MM.1S (cell line): ENCODE results near the gene PHTF1.

Experiments
- DNase-seq: peaks from one replicate; pipeline ENCODE4 v3.0.0-alpha.2; 2015
- H2AFZ ChIP-seq: fragments of 300-600 bp; sonication (generic); 2 replicates; pipeline ENCODE4 v1.6.0; 2016; ENCODE audit warnings: antibody characterized with exemption, low read length
- H3F3A ChIP-seq: fragments of 300-600 bp; sonication (generic); 2 replicates; pipeline ENCODE4 v1.6.1; 2016; ENCODE audit warnings: mild to moderate bottlenecking, antibody characterized with exemption, low read length, moderate library complexity, mixed read lengths; ENCODE audit not compliant: insufficient read depth
- H3K27ac ChIP-seq: fragments of 300-600 bp; sonication (generic); 2 replicates; pipeline ENCODE4 v1.5.1; 2016; ENCODE audit warnings: mild to moderate bottlenecking, low read length
- H3K27me3 ChIP-seq: fragments of 300-600 bp; sonication (generic); replicated peaks from 2 replicates; pipeline ENCODE4 v1.6.0; 2016; ENCODE audit warnings: low read length; ENCODE audit not compliant: insufficient read depth
- H3K36me3 ChIP-seq: fragments of 300-600 bp; sonication (generic); replicated peaks from 2 replicates; pipeline ENCODE4 v1.6.1; 2016; ENCODE audit warnings: mild to moderate bottlenecking, low read length, mixed read lengths; ENCODE audit not compliant: insufficient read depth
- H3K4me1 ChIP-seq: fragments of 300-600 bp; sonication (generic); 2 replicates; pipeline ENCODE4 v1.6.1; 2016; ENCODE audit warnings: low read length, mixed read lengths
- H3K4me2 ChIP-seq: fragments of 300-600 bp; sonication (generic); 2 replicates; pipeline ENCODE4 v1.6.0; 2016; ENCODE audit warnings: low read depth, low read length
- H3K4me3 ChIP-seq: fragments of 300-600 bp; sonication (generic); 2 replicates; pipeline ENCODE4 v1.5.1; 2016; ENCODE audit warnings: low read length, mixed read lengths
- H3K79me2 ChIP-seq: fragments of 300-600 bp; sonication (generic); 2 replicates; pipeline ENCODE4 v1.6.1; 2016; ENCODE audit warnings: mixed run types, low read length, mixed read lengths
- H3K9ac ChIP-seq: fragments of 300-600 bp; sonication (generic); 2 replicates; pipeline ENCODE4 v1.6.1; 2016; ENCODE audit warnings: low read length, mixed read lengths
- H3K9me2 ChIP-seq: fragments of 300-600 bp; sonication (generic); replicated peaks from 2 replicates; pipeline ENCODE4 v1.6.1; 2016; ENCODE audit warnings: mild to moderate bottlenecking, low read length, mixed read lengths; ENCODE audit not compliant: insufficient read depth
- H3K9me3 ChIP-seq: fragments of 300-600 bp; sonication (generic); replicated peaks from 2 replicates; pipeline ENCODE4 v1.6.1; 2016; ENCODE audit warnings: mild to moderate bottlenecking, low read length, mixed read lengths; ENCODE audit not compliant: insufficient read depth
- H4K20me1 ChIP-seq: fragments of 300-600 bp; sonication (generic); 2 replicates; pipeline ENCODE4 v1.6.1; 2016; ENCODE audit warnings: mild to moderate bottlenecking, low read length, moderate library complexity, mixed read lengths; ENCODE audit not compliant: insufficient read depth
- CTCF ChIP-seq: fragments of 300-600 bp; sonication (generic); IDR thresholded peaks from 2 replicates; pipeline ENCODE4 v1.5.1; 2016; ENCODE audit warnings: antibody characterized with exemption, low read length, mixed read lengths
- EZH2 ChIP-seq: fragments of 300-600 bp; sonication (generic); optimal IDR thresholded peaks from 2 replicates; pipeline ENCODE3; 2017; ENCODE audit warnings: low read depth, mild to moderate bottlenecking, antibody characterized with exemption, low read length, mixed read lengths
- EZH2phosphoT487 ChIP-seq: fragments of 300-600 bp; sonication (generic); IDR thresholded peaks from 2 replicates; pipeline ENCODE4 v1.6.1; 2018; ENCODE audit warnings: antibody characterized with exemption, low read length

PHTF1 gene

DNA sequence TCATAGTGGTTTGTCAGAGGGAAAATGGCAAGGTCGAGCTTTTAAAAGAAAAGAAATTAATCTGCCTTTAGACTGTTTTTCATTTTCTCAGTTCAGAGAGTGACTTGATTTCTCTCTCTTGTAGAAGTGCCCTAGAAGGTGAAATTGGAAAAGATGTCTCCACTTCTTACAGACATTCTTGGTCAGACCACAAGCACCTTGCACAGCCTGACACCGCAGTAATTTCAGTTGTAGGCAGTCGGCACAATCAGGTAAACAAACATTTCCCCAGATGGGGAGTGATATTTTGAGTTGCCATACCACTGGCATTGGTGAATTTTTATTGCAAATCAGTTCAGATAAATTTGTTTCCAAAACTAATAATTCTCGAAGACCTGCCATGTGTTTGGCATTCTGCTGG lies 86.8 kb downstream of the PHTF1 start:
- Histone ChIP-seq H3K9me3 (no peaks in the 10 kb centered on the region), H3K27ac (no peak overlapping the region), H3K27me3 (no peaks in the 10 kb centered on the region), H3K9me2 (no peaks in the 10 kb centered on the region), H3K36me3 (no peaks in the 10 kb centered on the region), H2AFZ (no peak overlapping the region), H3K4me1 (no peaks in the 10 kb centered on the region), H4K20me1 (no peaks in the 10 kb centered on the region), H3F3A (no peaks in the 10 kb centered on the region), H3K79me2 (no peaks in the 10 kb centered on the region), H3K9ac (no peak overlapping the region), H3K4me2 (no peak overlapping the region), H3K4me3 (no peak overlapping the region)
- no peak for TF ChIP-seq EZH2
- no peak for TF ChIP-seq EZH2phosphoT487
- no peak for TF ChIP-seq CTCF
- no peak for DNase-seq

- no peak overlapping the region for H3K9ac ChIP-seq
- H3K4me2 ChIP-seq = no peak overlapping the region
- no peaks in the 10 kb centered on the region for H3F3A ChIP-seq
- H3K9me2 ChIP-seq = no peaks in the 10 kb centered on the region
- H3K27me3 ChIP-seq = no peaks in the 10 kb centered on the region
- no peaks in the 10 kb centered on the region for H4K20me1 ChIP-seq
- no peaks in the 10 kb centered on the region for H3K9me3 ChIP-seq
- no peaks in the 10 kb centered on the region for H3K36me3 ChIP-seq
- no peak for DNase-seq
- no peak for TF ChIP-seq EZH2
- TF ChIP-seq CTCF = no peak
- TF ChIP-seq EZH2phosphoT487 = no peak
- no peak overlapping the region for H2AFZ ChIP-seq
- no peak overlapping the region for H3K4me3 ChIP-seq
- no peaks in the 10 kb centered on the region for H3K79me2 ChIP-seq
- H3K4me1 ChIP-seq = no peaks in the 10 kb centered on the region
- no peak overlapping the region for H3K27ac ChIP-seq
Observed at GRCh38 chr1:113670650-113671049, 88.6 kb downstream of the PHTF1 start.

DNA sequence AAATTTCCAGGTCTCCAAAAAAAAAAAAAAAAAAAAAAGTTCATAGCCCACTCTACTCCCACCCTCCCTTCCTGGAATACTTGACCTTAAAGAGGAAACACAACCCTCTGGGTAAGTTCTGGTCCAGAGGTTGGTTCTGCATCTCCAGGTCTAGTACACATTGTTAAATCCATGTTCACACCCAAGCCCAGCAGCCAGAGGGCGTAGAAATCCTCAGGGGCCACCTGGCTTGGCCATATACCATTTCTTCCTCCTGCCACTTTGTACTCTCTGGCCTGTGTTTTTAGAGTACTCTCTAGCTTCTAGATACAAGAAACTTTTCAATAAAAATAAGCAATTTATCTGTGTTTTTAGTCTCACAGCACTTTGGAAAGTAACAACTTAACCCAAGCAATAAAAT lies 89.3 kb downstream of the PHTF1 start:
- Histone ChIP-seq H3K27me3 (no peaks in the 10 kb centered on the region), H3K9me2 (no peaks in the 10 kb centered on the region), H3K27ac (no peak overlapping the region), H4K20me1 (no peaks in the 10 kb centered on the region), H3F3A (no peaks in the 10 kb centered on the region), H2AFZ (no peak overlapping the region), H3K4me3 (no peak overlapping the region), H3K9ac (no peak overlapping the region), H3K4me1 (no peaks in the 10 kb centered on the region), H3K4me2 (no peak overlapping the region), H3K36me3 (no peaks in the 10 kb centered on the region), H3K9me3 (no peaks in the 10 kb centered on the region), H3K79me2 (no peaks in the 10 kb centered on the region)
- no peak for DNase-seq
- TF ChIP-seq EZH2 (no peak), CTCF (no peak), EZH2phosphoT487 (no peak)

GRCh38 chr1:113666126-113666525 lies 93.2 kb downstream of the PHTF1 start:
- no peaks in the 10 kb centered on the region for H3K79me2 ChIP-seq
- no peak overlapping the region for H2AFZ ChIP-seq
- H3K9me3 ChIP-seq = no peaks in the 10 kb centered on the region
- H3K4me3 ChIP-seq = no peak overlapping the region
- TF ChIP-seq EZH2 = no peak
- no peak for TF ChIP-seq EZH2phosphoT487
- TF ChIP-seq CTCF = no peak
- H3K9ac ChIP-seq = no peak overlapping the region
- no peak for DNase-seq
- no peaks in the 10 kb centered on the region for H3K9me2 ChIP-seq
- no peaks in the 10 kb centered on the region for H3K27me3 ChIP-seq
- no peaks in the 10 kb centered on the region for H3K36me3 ChIP-seq
- no peaks in the 10 kb centered on the region for H4K20me1 ChIP-seq
- no peak overlapping the region for H3K27ac ChIP-seq
- no peaks in the 10 kb centered on the region for H3K4me1 ChIP-seq
- no peaks in the 10 kb centered on the region for H3F3A ChIP-seq
- no peak overlapping the region for H3K4me2 ChIP-seq
